Measurements from ENCODE around the gene OR51B2.

DNA sequence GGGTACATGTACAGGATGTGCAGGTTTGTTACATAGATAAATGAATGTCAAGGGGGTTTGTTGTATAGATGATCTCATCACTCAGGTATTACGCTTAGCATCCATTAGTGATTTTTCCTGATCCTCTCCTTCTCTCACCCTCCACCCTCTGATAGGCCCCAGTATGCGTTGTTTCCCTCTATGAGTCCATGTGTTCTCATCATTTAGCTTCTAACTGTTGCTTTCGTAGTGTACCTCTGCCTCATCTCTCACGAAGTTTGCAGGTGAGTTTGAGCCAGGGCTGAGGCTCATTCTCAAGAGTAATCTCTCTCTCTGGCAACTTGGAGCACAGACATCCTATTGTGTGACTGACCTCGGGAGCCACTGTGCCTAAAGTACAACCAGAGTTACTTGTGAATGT, 49.7 kb downstream of the OR51B2 start:
- TF ChIP-seq, protein P1, sequence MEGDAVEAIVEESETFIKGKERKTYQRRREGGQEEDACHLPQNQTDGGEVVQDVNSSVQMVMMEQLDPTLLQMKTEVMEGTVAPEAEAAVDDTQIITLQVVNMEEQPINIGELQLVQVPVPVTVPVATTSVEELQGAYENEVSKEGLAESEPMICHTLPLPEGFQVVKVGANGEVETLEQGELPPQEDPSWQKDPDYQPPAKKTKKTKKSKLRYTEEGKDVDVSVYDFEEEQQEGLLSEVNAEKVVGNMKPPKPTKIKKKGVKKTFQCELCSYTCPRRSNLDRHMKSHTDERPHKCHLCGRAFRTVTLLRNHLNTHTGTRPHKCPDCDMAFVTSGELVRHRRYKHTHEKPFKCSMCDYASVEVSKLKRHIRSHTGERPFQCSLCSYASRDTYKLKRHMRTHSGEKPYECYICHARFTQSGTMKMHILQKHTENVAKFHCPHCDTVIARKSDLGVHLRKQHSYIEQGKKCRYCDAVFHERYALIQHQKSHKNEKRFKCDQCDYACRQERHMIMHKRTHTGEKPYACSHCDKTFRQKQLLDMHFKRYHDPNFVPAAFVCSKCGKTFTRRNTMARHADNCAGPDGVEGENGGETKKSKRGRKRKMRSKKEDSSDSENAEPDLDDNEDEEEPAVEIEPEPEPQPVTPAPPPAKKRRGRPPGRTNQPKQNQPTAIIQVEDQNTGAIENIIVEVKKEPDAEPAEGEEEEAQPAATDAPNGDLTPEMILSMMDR (optimal IDR thresholded peaks at IDR 0.05 in 1 of 3, IDR thresholded peaks at IDR 0.05 in 1 of 3, conservative IDR thresholded peaks at IDR 0.05 in 1 of 3; ENCODE audit: extremely low read depth in 1 of 3, insufficient read depth in 2 of 3, low read length in 3 of 3): no peak
- no peak for TF ChIP-seq EZH2 (IDR thresholded peaks at IDR 0.05; ENCODE audit: low read length)

Data from keratinocyte (primary cell).